Measurements from ENCODE around the gene TMEM108.

DNA sequence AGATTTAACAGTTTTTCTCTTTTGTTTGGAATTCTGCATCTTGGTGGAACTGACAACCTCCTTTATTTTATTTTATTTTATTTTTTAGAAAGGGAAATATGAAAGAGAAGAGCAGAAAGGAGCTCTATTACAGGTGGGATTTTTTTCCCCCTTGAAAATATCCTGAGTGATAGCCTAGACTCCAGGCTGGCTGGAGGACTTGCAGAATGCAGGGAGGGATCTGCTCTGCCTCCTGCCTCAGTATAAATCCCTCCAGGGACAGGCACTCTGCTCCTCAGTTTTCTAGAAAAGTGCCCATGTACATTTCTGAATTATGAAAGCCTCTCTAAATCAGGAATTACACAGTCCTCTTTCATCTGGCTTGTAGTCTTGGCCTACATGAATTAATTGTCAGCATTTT lies 173.7 kb downstream of the TMEM108 start:
- TF ChIP-seq, protein P1, sequence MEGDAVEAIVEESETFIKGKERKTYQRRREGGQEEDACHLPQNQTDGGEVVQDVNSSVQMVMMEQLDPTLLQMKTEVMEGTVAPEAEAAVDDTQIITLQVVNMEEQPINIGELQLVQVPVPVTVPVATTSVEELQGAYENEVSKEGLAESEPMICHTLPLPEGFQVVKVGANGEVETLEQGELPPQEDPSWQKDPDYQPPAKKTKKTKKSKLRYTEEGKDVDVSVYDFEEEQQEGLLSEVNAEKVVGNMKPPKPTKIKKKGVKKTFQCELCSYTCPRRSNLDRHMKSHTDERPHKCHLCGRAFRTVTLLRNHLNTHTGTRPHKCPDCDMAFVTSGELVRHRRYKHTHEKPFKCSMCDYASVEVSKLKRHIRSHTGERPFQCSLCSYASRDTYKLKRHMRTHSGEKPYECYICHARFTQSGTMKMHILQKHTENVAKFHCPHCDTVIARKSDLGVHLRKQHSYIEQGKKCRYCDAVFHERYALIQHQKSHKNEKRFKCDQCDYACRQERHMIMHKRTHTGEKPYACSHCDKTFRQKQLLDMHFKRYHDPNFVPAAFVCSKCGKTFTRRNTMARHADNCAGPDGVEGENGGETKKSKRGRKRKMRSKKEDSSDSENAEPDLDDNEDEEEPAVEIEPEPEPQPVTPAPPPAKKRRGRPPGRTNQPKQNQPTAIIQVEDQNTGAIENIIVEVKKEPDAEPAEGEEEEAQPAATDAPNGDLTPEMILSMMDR (conservative IDR thresholded peaks at IDR 0.05; ENCODE audit: low read length): no peak
- no peak for TF ChIP-seq EZH2phosphoT487 (IDR thresholded peaks at IDR 0.05; ENCODE audit: borderline replicate concordance, low read depth, low read length)
